ENCODE data around the gene B3GNT2. TPM values are rescaled to one million over a fixed set of nuclear protein-coding genes. Genes with fewer than 3 reads are reported as not detected.

Gene B3GNT2, protein sequence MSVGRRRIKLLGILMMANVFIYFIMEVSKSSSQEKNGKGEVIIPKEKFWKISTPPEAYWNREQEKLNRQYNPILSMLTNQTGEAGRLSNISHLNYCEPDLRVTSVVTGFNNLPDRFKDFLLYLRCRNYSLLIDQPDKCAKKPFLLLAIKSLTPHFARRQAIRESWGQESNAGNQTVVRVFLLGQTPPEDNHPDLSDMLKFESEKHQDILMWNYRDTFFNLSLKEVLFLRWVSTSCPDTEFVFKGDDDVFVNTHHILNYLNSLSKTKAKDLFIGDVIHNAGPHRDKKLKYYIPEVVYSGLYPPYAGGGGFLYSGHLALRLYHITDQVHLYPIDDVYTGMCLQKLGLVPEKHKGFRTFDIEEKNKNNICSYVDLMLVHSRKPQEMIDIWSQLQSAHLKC
- 30.6 and 45.9 TPM in 2 replicates for total RNA-seq

DNA sequence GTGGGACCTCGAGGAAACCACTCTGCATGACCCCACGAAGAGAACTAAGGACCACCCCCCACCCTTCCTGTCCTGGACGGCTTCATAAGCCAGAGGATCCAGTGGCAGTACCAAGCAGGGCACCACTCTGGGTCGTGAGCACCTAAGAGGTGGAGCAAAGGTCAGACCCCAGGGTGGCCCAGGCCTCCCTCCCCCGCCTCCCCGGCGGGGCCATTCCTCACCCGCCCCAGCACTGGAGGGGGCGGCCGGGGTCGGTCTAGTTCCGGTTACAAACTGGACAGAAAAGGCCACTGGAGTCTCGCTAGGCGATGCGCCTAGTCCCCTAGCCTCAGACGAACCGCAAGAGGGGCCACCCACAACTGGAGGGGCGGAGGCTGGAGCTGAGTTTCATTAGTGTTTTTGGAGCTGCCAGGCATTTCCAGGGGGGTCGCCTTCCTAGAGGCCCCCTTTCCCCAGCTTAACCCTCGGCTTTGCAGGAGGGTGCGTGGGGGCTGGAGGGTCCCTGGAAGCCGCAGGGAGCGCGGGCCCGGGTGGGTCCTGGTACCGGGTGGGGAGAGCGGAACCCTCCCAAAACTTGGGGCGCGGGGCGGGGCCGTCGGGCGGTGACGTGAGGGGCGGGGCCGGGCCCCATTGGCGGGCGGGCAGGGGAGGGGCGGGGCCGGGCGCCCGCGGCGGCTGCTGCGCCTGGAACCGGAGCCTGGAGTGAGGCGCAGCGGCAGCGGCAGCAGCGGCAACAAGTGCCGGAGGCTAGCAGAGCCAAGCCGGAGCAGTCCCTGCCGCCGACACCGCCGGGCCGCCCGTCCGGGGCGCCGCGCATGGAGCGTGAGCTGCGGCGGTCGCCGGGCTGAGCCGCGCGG lies at the start of gene B3GNT2:
Gene B3GNT2 (plus strand): TSS at position 695 of the 857 bp plus-strand sequence. CDS start 26,106 bp downstream, outside the sequence.

Small RNAs within 50 kb of the gene (small RNA-seq; reads per million reads assigned to genes)
- gene MIR5192 (not detected), gene RN7SL51P (not detected)

All from placental epithelial cell (primary cell).